Thyroid gland (tissue), 4 donors: Measurements from ENCODE around the gene NAALADL2.

Experiments
- POLR2A ChIP-seq, 2 donors: fragments of 450-650 bp; IDR thresholded peaks; one replicate each; pipeline ENCODE4 v1.6.1; 2017; ENCODE audit warnings: antibody characterized with exemption in 2 of 2, mild to moderate bottlenecking in 2 of 2, moderate library complexity in 1 of 2
- TF ChIP-seq, protein P1 (sequence below), 6 experiments: fragments of 200-600 bp in 3 of 6; fragments of 450-650 bp in 3 of 6; sonication (generic) in 3 of 6; IDR thresholded peaks; one replicate each; pipeline ENCODE4 v1.5.1; 2016 to 2019; ENCODE audit warnings: antibody characterized with exemption in 6 of 6, mild to moderate bottlenecking in 2 of 6, inconsistent platforms in 1 of 6, moderate library complexity in 1 of 6

DNA sequence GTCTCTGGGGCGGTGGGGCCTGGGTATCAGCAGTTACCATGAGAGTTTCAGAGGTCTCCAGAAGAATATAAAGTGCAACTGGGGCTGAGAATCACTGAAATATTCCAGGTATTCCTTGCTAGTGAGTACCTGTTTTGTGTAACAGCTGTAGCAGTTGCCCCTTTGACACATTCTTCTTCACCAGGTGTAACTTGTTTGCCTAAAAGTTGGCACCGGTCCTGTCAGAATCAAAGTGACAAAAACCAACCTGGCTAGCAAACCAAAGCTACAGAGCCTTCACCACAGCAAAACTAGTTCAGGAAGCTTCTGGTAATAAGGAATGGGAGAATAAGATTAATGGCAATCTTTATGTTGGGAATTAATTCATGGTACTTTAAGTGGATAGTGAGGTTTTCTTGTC, 296.0 kb downstream of the NAALADL2 start:
- TF ChIP-seq, protein P1, sequence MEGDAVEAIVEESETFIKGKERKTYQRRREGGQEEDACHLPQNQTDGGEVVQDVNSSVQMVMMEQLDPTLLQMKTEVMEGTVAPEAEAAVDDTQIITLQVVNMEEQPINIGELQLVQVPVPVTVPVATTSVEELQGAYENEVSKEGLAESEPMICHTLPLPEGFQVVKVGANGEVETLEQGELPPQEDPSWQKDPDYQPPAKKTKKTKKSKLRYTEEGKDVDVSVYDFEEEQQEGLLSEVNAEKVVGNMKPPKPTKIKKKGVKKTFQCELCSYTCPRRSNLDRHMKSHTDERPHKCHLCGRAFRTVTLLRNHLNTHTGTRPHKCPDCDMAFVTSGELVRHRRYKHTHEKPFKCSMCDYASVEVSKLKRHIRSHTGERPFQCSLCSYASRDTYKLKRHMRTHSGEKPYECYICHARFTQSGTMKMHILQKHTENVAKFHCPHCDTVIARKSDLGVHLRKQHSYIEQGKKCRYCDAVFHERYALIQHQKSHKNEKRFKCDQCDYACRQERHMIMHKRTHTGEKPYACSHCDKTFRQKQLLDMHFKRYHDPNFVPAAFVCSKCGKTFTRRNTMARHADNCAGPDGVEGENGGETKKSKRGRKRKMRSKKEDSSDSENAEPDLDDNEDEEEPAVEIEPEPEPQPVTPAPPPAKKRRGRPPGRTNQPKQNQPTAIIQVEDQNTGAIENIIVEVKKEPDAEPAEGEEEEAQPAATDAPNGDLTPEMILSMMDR (IDR thresholded peaks at IDR 0.05) = no peak
- TF ChIP-seq POLR2A (IDR thresholded peaks at IDR 0.05) = no peak
